H1 (cell line): ENCODE data around the gene IL1RAPL1. TPM values are rescaled to one million over a fixed set of nuclear protein-coding genes. Genes with fewer than 3 reads are reported as not detected.

Experiments
- ATF3 ChIP-seq: IDR thresholded peaks from 2 replicates; pipeline ENCODE4 v1.6.1; 2011; ENCODE audit warnings: low read depth, mild to moderate bottlenecking, low read length; ENCODE audit not compliant: insufficient read depth
- BACH1 ChIP-seq: IDR thresholded peaks from 2 replicates; pipeline ENCODE4 v1.6.1; 2012; ENCODE audit warnings: low read length, improper control_type of control experiment
- NANOG ChIP-seq: IDR thresholded peaks from 2 replicates; pipeline ENCODE4 v1.6.1; 2011; ENCODE audit warnings: low read length, low read depth, mild to moderate bottlenecking, inconsistent platforms; ENCODE audit not compliant: insufficient read depth, poor library complexity, severe bottlenecking
- RAD21 ChIP-seq, 2 experiments: IDR thresholded peaks in 1 of 2; conservative IDR thresholded peaks in 1 of 2; 2 replicates each; pipeline ENCODE4 v1.6.1; 2011; ENCODE audit warnings: low read depth in 2 of 2, low read length in 2 of 2, improper control_type of control experiment in 1 of 2, inconsistent platforms in 1 of 2, mild to moderate bottlenecking in 1 of 2, moderate library complexity in 1 of 2
- SP2 ChIP-seq: IDR thresholded peaks from 2 replicates; pipeline ENCODE4 v1.6.1; 2012; ENCODE audit warnings: mild to moderate bottlenecking, low read length, inconsistent platforms
- TAF7 ChIP-seq: optimal IDR thresholded peaks from 2 replicates; pipeline ENCODE3; 2011; ENCODE audit warnings: low read depth, mild to moderate bottlenecking, inconsistent platforms, low read length, moderate library complexity, borderline replicate concordance
- polyA plus RNA-seq, 7 experiments: library from polyadenylated mRNA; depleted of rRNA in 3 of 7; stranded (reverse) in 5 of 7; unstranded in 2 of 7; fragments of >200 nt in 5 of 7; fragments of 200-250 nt in 2 of 7; gene quantifications; 1 replicate in 5 of 7; 2 replicates in 1 of 7; 4 replicates in 1 of 7; pipeline versions ENCODE4 v1.2.1 to v1.2.3, GENCODE V29; 2011 to 2013; ENCODE audit warnings: missing spikeins in 2 of 7, mixed read lengths in 2 of 7
- total RNA-seq: library from RNA; stranded (reverse); fragmentation: NEBNext Ultra II Directional; extraction: Animal tissue kit (Norgen Biotek cat#: 25700); gene quantifications from 2 replicates; pipeline ENCODE4 v1.2.1, GENCODE V29; 2021

IL1RAPL1 gene
- total and polyA plus RNA-seq, 2 of the 8 experiments (the other 6 are each of a cell fraction or from before 2014, with no cell fraction given), result 0.11 to 0.35 TPM

DNA sequence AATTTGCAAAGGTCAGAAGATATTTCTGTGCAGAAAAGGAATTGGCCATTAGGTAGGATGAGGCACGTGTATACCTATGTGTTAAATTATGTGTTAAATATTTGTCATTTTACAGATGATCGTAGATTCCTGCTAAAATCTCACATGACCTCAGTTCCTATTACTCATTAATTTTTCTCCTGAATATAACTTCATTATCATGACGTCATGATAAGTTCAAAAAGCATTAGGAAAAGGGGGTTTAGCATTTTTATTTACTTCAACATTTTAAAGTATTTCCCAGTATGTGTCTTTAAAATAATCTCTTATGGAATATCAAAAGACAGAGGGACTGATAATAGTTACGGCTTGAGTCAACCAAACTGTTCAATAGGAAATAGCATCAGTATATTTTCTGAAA, 372.8 kb downstream of the IL1RAPL1 start (continued):
- TF ChIP-seq ATF3 (no peak), NANOG (no peak), BACH1 (no peak), SP2 (no peak), TAF7 (no peak), RAD21 (IDR thresholded peaks at IDR 0.05 in 1 of 2, conservative IDR thresholded peaks at IDR 0.05 in 1 of 2; ENCODE audit: low read depth in 2 of 2, low read length in 2 of 2) (no peak)
